Measurements from ENCODE around the gene GANAB.
"Not testable (repeated sequence)": the region's sequence is repeated elsewhere in the genome, so short reads cannot be mapped to it uniquely, and the experiment has no call there.

Gene GANAB

DNA sequence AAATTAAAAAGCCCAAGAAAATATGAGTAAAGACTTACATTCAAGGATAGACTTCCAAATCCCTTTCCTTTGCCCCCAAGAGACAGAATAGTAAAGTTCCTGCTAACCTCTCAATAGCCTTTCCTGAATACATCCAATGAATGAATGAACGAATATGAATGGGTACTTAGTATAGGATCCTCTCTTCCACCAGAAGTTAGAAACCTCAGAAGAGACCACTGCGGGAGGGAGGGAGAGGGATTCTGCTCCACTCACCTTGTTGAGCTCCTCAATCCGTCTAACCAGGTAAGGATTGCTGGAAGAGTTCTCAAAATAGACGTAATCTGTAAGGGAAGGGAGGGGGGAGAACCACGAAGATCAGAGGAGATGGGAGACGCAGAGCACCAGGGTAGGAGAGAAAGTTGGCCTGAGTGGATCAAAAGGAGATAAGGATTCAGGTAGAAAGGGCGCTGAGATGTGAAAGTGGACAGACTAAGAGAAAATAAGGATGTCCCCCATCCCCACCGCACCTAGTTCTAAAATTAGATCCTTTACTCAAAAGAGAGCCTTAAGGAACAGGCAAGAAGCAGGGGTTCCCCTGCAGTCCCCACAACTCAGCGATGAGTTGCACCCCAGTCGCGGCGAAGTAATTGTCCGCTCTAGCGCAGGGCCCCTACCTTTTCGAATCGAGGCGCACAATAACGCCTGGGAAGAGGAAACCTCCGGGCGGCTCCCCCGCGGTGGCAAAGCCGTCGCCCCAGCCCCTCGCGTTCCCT is 45.9 kb downstream of the GANAB start:
- peak; percentile 39 for DNase-seq

DNA sequence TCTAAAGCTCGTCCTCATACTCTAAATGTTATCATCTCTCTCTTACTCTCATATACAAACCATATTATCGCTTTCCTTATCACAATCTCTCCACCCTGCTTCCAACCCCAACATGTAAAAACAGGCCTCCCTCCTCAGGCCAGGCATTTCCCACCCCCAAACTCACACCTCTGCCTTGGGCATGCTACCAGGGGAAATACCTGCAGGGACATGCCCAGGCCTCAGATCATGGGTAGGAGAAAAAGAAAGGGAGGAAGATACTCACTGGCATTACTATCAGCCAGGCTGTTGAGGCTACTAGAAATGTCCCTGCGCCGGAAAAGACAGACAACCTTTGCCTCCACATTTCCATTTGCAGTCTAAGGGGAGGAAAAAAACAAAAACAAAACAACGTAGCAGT is 46.5 kb downstream of the GANAB start:
- DNase-seq, result peak; percentile 42

DNA sequence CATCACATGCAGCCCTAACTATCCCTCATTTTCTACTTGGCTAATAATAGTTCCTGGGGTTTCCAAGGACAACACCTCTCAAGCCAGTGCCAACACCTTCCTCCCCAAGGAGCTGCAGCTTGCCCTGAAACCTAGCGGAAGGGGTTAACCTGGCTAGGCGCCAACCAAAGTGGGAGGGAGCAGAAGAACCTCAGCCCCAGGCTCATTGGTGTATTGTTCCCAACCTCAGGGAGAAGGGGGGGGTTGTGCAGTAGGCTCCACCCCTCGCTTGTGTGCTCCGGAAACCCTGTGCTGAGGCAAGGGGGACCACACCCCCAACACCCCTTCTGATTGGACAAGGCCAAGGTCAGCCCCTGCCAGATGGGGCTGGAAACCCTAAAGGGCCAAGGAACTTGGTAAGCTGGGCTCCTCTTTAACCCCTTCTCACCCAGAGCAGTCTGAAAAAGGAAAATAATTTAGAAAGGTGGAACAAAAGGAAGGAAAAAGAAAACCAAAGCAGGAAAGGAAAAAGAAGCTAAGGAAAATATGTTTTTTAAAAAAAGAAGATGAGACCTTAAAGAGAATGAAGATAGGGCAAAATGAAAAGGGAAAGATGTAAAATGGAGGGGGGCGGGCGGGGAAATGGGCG is 47.2 kb downstream of the GANAB start:
- peak; percentile 99 for DNase-seq

DNA sequence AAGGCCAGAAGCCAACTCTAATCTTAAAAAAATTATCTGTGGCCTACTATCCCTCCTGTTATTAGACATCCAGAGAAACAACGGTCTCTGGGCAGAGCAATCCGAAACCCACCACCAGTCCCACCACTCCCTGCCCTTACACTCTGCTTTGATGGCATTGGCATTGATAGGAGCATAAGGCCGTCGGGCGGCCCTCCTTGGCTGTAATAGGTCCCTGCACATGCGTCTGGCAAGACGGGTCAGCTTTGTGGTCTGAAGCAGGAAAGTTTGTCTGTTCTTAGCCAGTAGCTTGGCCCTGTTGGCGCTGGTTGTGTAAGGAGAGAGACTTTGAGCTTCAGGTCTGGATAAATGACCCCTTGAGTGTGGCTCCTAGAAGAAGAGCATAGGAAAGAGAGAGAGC is 51.3 kb downstream of the GANAB start:
- no peak for DNase-seq

DNA sequence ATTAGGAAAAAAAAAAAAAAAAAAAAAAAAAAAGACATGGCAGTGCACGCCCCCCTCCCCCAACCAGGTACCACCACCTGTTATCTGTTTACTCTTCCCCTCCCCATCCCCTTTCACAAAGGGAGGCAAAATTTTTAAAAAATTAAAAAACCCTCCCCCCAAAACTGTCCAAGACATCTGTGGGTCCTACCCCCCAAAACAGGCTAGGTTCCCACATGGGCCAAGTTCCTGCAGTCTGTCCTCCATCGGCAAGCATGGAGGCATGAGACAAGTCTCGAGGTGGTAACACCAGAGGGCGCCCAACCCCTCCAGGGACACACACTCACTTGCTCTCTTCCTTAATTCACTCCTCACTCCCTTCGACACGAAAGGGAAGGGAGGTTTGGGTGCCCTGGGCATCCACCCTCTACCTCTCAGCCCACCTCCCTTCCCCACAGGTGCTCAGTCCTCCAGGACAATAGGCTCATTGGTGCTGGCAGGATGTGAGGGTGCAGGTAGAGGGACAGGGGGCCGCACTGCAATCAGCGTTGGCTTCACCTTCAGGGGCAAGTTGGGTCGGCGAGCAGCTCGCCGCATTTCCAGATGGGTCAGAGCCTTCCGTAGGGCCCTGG is 52.9 kb downstream of the GANAB start:
- peak; percentile 84 for DNase-seq

DNA sequence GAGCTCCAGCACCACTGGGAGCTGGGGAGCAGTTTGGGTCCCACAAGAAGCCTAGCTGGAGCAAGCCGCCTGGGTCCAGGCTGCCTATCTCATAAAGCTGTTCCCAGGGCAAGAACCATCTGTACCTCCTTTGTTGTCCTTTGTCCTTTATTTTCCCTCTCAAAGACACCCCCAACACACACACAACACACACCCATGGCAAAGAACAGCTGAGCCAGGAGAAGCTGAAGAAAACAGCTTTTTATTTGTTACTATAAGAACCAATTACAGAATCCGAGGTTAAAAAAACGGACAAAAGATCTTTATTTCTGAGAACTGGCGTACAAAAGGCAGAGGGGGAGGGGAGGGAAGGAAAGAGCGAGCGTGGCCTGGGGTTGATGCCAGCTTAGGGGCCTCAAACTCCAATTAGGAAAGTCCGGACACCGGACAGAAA is 53.4 kb downstream of the GANAB start:
- DNase-seq, result no peak

DNA sequence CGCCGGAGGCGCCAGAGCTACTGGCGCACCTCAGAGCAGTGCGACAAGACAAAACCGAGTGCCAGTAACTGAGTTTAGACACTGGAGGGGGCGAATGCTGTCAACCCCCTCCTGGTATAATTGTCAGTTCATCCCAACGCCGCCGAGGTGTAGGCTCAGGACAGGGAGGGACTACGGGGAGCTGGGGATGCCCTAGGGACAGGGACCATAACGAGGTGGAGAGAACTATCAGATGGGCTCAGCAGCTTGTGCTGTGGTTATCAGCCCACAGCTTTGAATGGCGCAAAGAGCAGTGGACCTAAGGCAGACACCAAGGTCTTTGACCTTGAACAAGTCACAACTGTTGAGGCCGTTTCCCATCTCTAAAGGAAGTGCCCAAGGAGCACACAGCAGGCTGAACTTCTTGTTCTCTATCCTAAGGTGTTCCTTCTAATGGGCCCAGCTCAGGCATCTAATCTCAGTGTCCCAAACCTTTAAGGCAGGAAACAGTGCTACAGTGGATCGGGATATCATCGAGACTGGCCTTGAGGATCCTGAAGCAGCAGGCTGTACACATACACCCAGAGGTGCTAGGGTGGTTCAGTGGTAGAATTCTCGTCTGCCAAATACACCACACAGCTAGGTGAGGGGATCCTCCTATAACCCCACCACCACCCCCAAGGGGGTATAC is 54.1 kb downstream of the GANAB start:
- DNase-seq, result no peak

DNA sequence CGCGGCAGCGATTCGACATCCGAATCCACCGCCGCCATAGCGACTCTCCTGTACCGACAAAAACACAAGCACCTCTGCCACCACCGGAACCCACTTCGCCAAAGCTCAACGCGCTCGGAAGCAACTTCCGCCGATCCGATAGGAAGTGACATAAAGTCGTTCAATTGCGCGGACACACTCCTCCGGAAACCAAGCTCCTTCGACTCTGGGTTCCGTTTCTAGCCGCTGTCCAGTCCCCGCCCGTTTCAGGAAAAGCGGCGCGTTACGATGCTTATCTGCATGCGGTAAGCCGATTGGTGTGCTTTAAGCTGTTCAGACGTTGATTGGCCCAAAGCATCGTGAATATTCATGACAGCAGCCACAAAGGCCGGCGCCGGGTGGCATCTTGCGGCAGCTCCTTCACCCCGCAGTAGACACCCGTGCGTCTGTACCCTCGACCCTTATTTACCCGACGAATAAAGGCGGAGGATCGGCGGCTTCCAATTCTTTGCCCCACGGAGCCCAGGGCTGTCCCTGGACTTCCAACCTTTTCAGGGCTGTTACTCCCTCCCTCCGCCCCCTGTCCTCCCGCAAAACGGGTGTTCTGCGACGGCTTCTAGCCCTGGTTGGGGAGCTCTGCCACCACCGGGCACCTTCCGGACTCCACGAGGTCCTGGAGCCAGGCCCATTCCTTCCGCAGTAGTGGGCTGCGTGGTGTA is 54.8 kb downstream of the GANAB start, which contains the start of gene TUT1:
Gene TUT1, minus strand, starts transcription at position 76 of the 698 bp plus-strand sequence. Its CDS starts 38 bp downstream, at position 38.
- DNase-seq, result peak; percentile 98

DNA sequence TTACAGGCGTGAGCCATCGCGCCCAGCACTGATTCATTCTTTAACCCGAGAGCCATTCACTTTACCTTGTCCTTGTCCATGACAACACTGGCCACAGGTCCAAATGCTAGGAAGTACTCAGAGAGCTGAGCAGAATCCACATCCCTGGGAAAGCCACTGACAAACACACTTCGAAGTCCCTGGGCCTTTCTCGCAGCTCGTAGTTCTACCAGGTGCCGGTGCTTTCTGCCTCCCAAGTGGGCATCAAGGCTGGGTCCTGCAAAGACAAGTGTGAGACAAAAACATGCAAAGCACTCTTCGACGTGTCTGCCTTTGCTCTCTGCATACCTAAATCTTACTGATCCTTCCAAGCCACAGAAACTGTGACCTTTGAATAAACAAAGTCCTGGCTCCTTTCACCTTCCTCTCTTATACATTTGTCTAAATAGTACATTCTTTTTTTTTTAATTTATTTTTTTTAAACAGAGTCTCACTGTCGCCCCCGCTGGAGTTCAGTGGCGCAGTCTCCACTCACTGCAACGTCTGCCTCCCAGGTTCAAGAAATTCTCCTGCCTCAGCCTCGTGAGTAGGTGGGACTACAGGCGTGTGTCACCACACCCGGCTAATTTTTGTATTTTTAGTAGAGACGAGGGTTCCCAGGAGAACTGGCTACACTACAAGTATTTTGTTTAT is 57.3 kb downstream of the GANAB start:
- peak; percentile 48 for DNase-seq

DNA sequence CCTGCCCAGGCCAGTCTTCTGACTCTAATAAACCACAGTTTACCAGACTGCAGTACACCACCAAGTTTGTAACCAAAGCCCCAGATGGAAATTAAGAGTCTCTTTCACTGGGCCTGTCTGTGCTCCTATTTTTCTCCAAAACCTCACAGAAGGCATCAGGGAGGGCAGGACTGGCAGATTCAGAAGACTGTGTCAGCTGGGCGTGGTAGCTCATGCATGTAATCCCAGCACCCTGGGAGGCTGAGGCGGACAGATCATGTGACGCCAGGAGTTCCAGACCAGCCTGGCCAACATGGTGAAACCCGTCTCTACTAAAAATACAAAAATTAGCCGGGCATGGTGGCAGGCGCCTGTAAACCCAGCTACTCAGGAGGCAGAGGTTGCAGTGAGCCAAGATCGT is 61.1 kb downstream of the GANAB start:
- DNase-seq, result not testable (repeated sequence)

DNA sequence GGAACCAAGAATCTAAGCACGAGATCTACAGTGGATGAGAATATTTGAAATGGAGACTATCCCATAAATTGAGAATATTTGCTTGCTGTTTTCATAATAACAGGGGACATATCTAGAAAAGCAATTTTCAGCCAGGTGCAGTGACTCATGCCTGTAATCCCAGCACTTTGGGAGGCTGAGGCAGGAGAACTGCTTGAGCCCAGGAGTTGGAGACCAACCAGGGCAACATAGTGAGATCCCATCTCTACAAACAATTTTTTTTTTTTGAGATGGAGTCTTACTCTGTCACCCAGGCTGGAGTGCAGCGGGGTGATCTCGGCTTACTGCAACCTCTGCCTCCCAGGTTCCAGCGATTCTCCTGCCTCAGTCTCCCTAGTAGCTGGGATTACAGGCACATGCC is 64.7 kb downstream of the GANAB start:
- not testable (repeated sequence) for DNase-seq

DNA sequence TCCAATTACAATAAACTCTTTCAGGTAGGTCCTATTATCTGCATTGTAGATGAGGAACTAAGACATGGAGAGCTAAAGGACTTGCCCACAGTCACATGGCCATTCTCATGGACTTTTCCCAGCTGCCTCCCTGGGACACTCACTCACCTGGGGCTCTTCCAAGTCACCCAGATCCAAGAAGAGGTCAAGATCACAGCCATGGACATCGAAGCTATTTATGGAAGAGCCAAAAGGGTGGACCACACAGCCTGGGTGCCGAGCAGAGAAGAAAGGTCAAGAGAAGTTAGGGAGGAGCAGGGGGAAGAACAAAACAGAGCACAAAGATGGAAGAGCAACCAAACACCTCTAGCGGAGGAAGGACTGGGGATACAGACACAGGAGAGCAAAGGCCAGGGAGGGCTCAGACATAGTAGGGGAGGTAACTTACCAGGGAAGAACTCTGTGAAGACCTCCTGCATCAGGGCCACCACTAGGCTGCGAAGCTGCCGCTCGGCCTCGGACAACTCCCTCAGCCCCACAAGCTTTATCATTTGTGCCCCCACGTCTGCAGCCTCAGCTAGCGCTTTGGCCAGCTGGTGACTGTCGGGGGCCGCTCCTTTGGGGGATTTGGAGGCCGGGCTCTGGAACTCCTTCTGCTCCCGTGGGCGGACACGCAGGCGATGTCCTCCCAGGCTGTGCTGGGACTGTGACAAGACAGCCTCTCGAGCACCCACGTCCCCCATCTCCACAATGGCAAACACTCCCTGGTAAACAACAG is 65.3 kb downstream of the GANAB start:
- no peak for DNase-seq

DNA sequence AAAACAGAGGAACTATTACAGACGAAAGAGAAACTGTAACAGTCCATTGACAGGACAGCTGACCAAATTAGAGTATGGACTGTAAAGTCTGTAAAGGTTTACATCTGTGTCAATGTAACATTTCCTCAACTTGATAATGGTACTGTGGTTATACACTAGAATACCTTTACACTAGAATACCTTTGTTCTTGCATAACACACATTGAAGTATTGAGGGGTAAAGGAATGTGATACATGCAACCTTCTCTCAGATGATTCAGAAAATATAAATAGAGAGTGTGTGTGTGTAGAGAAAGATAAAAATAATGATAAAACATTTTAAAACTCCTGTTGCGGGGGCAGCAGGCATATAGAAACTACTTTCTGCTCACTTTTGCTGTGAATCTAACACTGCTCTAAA is 67.2 kb downstream of the GANAB start:
- no peak for DNase-seq

DNA sequence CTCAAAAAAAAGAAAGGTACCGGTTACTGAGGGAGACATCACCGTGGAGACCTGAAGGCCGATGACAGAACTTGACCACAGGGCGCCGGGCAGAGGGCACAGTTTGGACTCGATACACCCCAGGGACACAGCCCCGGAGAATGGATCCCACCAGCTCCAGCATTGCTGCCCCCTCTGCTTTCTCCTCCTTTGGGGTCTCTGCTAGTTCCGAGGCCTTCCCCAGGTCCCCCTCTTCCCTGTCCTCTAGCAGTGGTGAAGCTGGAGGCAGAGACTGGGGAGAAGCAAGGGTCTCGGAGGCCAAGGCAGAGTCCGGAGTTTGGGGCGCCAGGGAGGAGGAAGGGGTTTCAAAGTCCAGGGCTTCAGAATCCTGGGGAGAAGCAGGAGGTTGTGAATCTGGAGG is 67.9 kb downstream of the GANAB start:
- no peak for DNase-seq

DNA sequence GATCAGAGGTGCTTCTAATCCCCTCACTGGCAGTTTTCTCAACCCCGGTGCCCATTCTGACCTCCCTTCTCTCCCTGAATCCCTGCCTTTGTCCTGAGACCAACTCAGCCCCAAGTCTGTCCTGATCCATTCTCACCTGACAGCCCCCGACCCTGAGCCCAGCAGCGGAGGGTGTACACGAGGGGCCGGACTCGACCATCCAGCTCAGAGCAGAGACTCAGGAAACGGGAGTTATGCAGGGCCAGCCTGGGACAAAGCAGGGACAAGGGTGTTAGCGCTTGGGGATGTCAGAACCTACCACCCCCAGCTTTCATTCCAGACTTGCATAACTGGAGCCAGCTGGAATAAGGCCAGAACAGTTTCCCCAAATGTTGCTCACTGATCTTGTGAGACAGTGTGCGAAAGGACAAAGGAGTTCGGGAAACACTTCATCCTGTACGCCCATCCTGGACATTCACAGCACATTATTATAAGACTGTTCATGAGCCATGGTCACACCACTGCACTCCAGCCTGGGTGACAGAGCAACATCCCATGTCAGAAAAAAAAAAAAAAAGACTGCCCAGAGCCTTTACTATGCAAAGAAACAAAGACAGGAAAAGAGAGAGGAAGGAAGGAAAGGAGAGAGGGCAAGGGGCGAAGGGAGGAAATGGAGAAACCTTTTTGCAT is 69.2 kb downstream of the GANAB start:
- no peak for DNase-seq

DNA sequence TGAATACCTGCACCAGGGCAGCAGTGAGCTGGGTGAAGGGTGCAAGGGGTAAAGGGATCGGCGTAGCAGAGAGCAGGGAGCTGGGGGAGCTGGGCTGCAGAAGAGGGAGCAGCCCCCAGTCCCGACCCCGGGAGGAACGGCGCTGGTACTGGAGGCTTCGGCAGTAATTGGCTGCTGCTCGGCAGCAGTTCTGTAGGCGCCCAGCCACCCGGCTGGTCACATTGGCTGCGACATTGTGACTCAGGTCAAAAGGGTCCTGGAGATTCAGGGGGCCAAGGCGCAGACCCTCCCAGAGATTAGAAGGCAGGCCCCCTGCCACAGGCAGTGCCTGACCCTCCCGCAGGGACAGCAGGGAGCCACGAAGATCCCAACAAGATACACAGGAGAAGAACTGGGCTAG is 70.6 kb downstream of the GANAB start:
- DNase-seq, result no peak

DNA sequence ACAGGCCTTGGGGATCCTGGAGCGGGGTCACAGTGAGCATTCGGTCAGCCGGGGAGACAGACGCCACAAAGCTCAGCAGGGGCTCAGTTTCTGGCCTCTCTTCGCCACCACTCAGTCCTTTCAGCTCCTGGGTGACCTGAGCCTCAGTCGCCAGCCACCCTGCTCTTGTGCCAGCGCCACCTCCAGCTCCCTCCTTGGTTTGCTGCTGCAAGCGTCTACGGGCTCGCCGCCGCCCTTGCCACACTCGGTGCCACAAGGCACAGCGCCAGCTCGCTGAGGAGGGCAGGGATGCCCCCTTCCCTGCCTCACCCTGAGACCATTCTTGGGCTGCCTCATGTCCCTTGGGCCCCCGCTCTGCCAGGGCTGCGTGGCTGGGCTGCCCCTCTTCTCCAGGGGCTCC is 71.3 kb downstream of the GANAB start:
- no peak for DNase-seq

Measured in activated CD4-positive, alpha-beta T cell treated with anti-CD3 and anti-CD28 coated beads, Interleukin-2, Interleukin-6, amounts not matched to agents 100 ng/mL and 50 ng/mL, durations not matched to agents 16 hours and 8 hours (primary cell).